H9 (cell line): ENCODE data around the gene PRPF18. TPM values are rescaled to one million over a fixed set of nuclear protein-coding genes. Genes with fewer than 3 reads are reported as not detected.

Experiments used
- DNase-seq: peaks from one replicate; pipeline ENCODE4 v3.0.0-alpha.2; 2017
- H2AFZ ChIP-seq: one replicate; pipeline ENCODE4 v1.6.1; 2013; ENCODE audit warnings: mild to moderate bottlenecking, low read length, control low read depth, moderate library complexity
- H2AK5ac ChIP-seq: 2 replicates; pipeline ENCODE4 v1.6.1; 2013; ENCODE audit warnings: low read length, control low read depth, mixed read lengths; ENCODE audit not compliant: insufficient read length
- H2BK120ac ChIP-seq: one replicate; pipeline ENCODE4 v1.6.1; 2013; ENCODE audit warnings: low read depth, mild to moderate bottlenecking, low read length, control low read depth, inconsistent platforms; ENCODE audit not compliant: poor library complexity, severe bottlenecking
- H2BK12ac ChIP-seq: 2 replicates; pipeline ENCODE4 v1.6.1; 2013; ENCODE audit warnings: low read length, control low read depth, mixed read lengths, low read depth; ENCODE audit not compliant: insufficient read length
- H2BK15ac ChIP-seq: 2 replicates; pipeline ENCODE4 v1.6.1; 2013; ENCODE audit warnings: low read depth, low read length, control low read depth
- H2BK20ac ChIP-seq: one replicate; pipeline ENCODE4 v1.6.1; 2013; ENCODE audit warnings: low read depth, mild to moderate bottlenecking, low read length, control low read depth, inconsistent platforms; ENCODE audit not compliant: poor library complexity, severe bottlenecking
- H2BK5ac ChIP-seq: 2 replicates; pipeline ENCODE4 v1.6.1; 2013; ENCODE audit warnings: low read length, control low read depth, mixed read lengths; ENCODE audit not compliant: insufficient read length
- H3K14ac ChIP-seq: 2 replicates; pipeline ENCODE4 v1.6.1; 2013; ENCODE audit warnings: low read length, control low read depth; ENCODE audit not compliant: insufficient read depth
- H3K18ac ChIP-seq: 2 replicates; pipeline ENCODE4 v1.6.1; 2013; ENCODE audit warnings: low read depth, mild to moderate bottlenecking, mixed read lengths, low read length, control low read depth; ENCODE audit not compliant: insufficient read length
- H3K23ac ChIP-seq: 2 replicates; pipeline ENCODE4 v1.6.1; 2013; ENCODE audit warnings: low read length, control low read depth, mixed read lengths, low read depth; ENCODE audit not compliant: insufficient read length
- H3K23me2 ChIP-seq: 2 replicates; pipeline ENCODE4 v1.6.1; 2013; ENCODE audit warnings: low read depth, mild to moderate bottlenecking, mixed read lengths, low read length, control low read depth; ENCODE audit not compliant: insufficient read length, poor library complexity, severe bottlenecking
- H3K27ac ChIP-seq: 2 replicates; pipeline ENCODE4 v1.5.1; 2013; ENCODE audit warnings: low read length, control low read depth, mixed read lengths, low read depth; ENCODE audit not compliant: insufficient read length
- H3K27me3 ChIP-seq: 2 replicates; pipeline ENCODE4 v1.6.1; 2013; ENCODE audit warnings: low read length, control low read depth, inconsistent platforms; ENCODE audit not compliant: insufficient read depth
- H3K4ac ChIP-seq: 2 replicates; pipeline ENCODE4 v1.6.1; 2013; ENCODE audit warnings: low read depth, mild to moderate bottlenecking, control low read depth, inconsistent platforms, low read length, moderate library complexity
- H3K4me1 ChIP-seq: 2 replicates; pipeline ENCODE4 v1.6.1; 2013; ENCODE audit warnings: low read length, control low read depth, inconsistent platforms; ENCODE audit not compliant: insufficient read depth
- H3K4me2 ChIP-seq: 2 replicates; pipeline ENCODE4 v1.6.1; 2013; ENCODE audit warnings: low read length, control low read depth, mixed read lengths; ENCODE audit not compliant: insufficient read length, insufficient read depth
- H3K56ac ChIP-seq: 2 replicates; pipeline ENCODE4 v1.6.1; 2013; ENCODE audit warnings: low read depth, mild to moderate bottlenecking, mixed read lengths, low read length, control low read depth; ENCODE audit not compliant: insufficient read length
- H3K79me1 ChIP-seq: 2 replicates; pipeline ENCODE4 v1.6.1; 2013; ENCODE audit warnings: low read depth, mild to moderate bottlenecking, moderate library complexity, low read length, control low read depth, inconsistent platforms; ENCODE audit not compliant: insufficient read depth, poor library complexity, severe bottlenecking
- H3K79me2 ChIP-seq: 2 replicates; pipeline ENCODE4 v1.6.1; 2013; ENCODE audit warnings: low read length, control low read depth, inconsistent platforms; ENCODE audit not compliant: insufficient read depth
- H3K9ac ChIP-seq: 2 replicates; pipeline ENCODE4 v1.6.1; 2013; ENCODE audit warnings: low read length, control low read depth, mixed read lengths; ENCODE audit not compliant: insufficient read length; ENCODE audit errors: extremely low read depth
- H3K9me3 ChIP-seq: one replicate; pipeline ENCODE4 v1.6.1; 2013; ENCODE audit warnings: low read depth, low read length, inconsistent platforms; ENCODE audit not compliant: control insufficient read depth
- H3T11ph ChIP-seq: one replicate; pipeline ENCODE4 v1.6.1; 2013; ENCODE audit warnings: mild to moderate bottlenecking, low read length, control low read depth, inconsistent platforms
- H4K20me1 ChIP-seq: one replicate; pipeline ENCODE4 v1.6.1; 2013; ENCODE audit not compliant: control insufficient read depth, insufficient read length, insufficient read depth
- H4K5ac ChIP-seq: 2 replicates; pipeline ENCODE4 v1.6.1; 2013; ENCODE audit warnings: low read depth, mild to moderate bottlenecking, mixed read lengths, low read length, control low read depth; ENCODE audit not compliant: insufficient read length
- H4K8ac ChIP-seq: replicated peaks from 2 replicates; pipeline ENCODE4 v1.6.1; 2013; ENCODE audit warnings: low read length, control low read depth, mixed read lengths, low read depth; ENCODE audit not compliant: insufficient read length
- H4K91ac ChIP-seq: 2 replicates; pipeline ENCODE4 v1.6.1; 2013; ENCODE audit warnings: low read depth, mild to moderate bottlenecking, moderate library complexity, mixed read lengths, low read length, control low read depth; ENCODE audit not compliant: insufficient read length
- H3K27ac Mint-ChIP-seq, 3 experiments: 2 replicates in 2 of 3; 3 replicates in 1 of 3; pipeline ENCODE4 v1.8.0; 2020 to 2021; ENCODE audit warnings: mixed read lengths in 3 of 3, mild to moderate bottlenecking in 1 of 3, moderate library complexity in 1 of 3
- H3K27me3 Mint-ChIP-seq: 2 replicates; pipeline ENCODE4 v1.8.0; 2021; ENCODE audit warnings: low read depth, mild to moderate bottlenecking, moderate library complexity, mixed read lengths
- H3K36me3 Mint-ChIP-seq, 3 experiments: 2 replicates in 2 of 3; 3 replicates in 1 of 3; pipeline ENCODE4 v1.8.0; 2020 to 2021; ENCODE audit warnings: low read depth in 3 of 3, mixed read lengths in 3 of 3; ENCODE audit not compliant: insufficient read depth in 1 of 3
- H3K4me1 Mint-ChIP-seq, 2 experiments: 2 replicates each; pipeline ENCODE4 v1.8.0; 2020; ENCODE audit warnings: mixed read lengths in 2 of 2
- H3K4me3 Mint-ChIP-seq, 2 experiments: 2 replicates in 1 of 2; 3 replicates in 1 of 2; pipeline ENCODE4 v1.8.0; 2020 to 2021; ENCODE audit warnings: mild to moderate bottlenecking in 2 of 2, mixed read lengths in 2 of 2, moderate library complexity in 1 of 2
- H3K9me3 Mint-ChIP-seq, 2 experiments: 2 replicates in 1 of 2; 3 replicates in 1 of 2; pipeline ENCODE4 v1.8.0; 2020; ENCODE audit warnings: mild to moderate bottlenecking in 2 of 2, mixed read lengths in 2 of 2, moderate library complexity in 1 of 2
- CTCF ChIP-seq: fragments of 200-600 bp; sonication (generic); conservative IDR thresholded peaks from 3 replicates; pipeline ENCODE4 v1.8.0; 2021; ENCODE audit warnings: antibody characterized with exemption, mild to moderate bottlenecking
- WGBS: extraction: QIAGEN DNeasy Blood & Tissue Kit; methylation state at CpG from one replicate; pipeline ENCODE4 v1.1.7; 2013; ENCODE audit warnings: missing lambda C conversion rate, low lambda C conversion rate, mixed read lengths; ENCODE audit not compliant: insufficient read length; ENCODE audit errors: extremely low coverage; 5-methylcytosine and 5-hydroxymethylcytosine counted together
- total RNA-seq: library from RNA; stranded (reverse); gene quantifications from 2 replicates; pipeline ENCODE4 v1.2.1, GENCODE V29; 2021

The PRPF18 gene
- total RNA-seq, 1 experiment from 2014 or later = 17.1 TPM

DNA sequence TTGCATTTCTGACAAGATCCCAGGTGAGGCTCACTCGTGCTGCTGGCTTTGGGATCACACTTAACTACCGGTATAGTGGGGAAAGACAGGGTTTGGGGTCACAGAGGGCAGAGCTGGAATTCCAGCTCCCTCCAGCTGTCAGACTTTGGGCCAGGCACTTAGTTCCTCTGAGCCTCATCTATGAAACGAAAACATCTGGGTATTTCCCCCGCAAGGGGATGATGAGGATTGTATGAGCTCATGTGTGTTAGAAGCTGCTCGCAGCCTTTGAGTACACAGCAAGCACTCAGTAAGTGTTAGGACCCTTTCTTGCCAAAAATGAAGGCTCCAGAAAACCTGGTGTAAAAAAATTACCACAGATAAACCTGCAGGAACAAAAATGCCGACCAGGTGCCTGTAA is 66.1 kb downstream of the PRPF18 start:
- no peak for DNase-seq
- Histone ChIP-seq H3K56ac (no peak overlapping the region), H3K27ac (no peak overlapping the region), H4K91ac (no peak overlapping the region), H3K9ac (no peak overlapping the region), H3K27me3 (no peaks in the 10 kb centered on the region), H3K79me2 (no peaks in the 10 kb centered on the region), H3K9me3 (no peaks in the 10 kb centered on the region), H4K5ac (no peak overlapping the region), H2AFZ (no peak overlapping the region), H2BK20ac (no peak overlapping the region), H3K23me2 (no peaks in the 10 kb centered on the region), H2AK5ac (no peak overlapping the region), H3K79me1 (no peaks in the 10 kb centered on the region), H2BK5ac (no peak overlapping the region), H3T11ph (no peak overlapping the region), H2BK12ac (no peak overlapping the region), H3K14ac (no peak overlapping the region), H2BK120ac (no peak overlapping the region), H3K23ac (no peak overlapping the region), H3K18ac (no peak overlapping the region), H3K4ac (no peak overlapping the region), H4K8ac (no peak overlapping the region), H3K4me1 (no peaks in the 10 kb centered on the region), H2BK15ac (no peak overlapping the region), H3K4me2 (no peak overlapping the region), H4K20me1 (no peaks in the 10 kb centered on the region)
- H3K4me1 Mint-ChIP-seq = peaks cover 0 to 7% of the 10 kb centered on the region in 2 experiments; a peak in 1 of 4 replicates
- no peak for TF ChIP-seq CTCF
- no CpG with 5 or more reads among the region's 6 CpGs for WGBS
- no peak overlapping the region for H3K4me3 Mint-ChIP-seq
- H3K36me3 Mint-ChIP-seq = peaks cover 19 to 33% (median 23%) of the 10 kb centered on the region in 3 experiments; a peak in 6 of 7 replicates
- H3K9me3 Mint-ChIP-seq = no peaks in the 10 kb centered on the region
- no peak overlapping the region for H3K27ac Mint-ChIP-seq
- no peaks in the 10 kb centered on the region for H3K27me3 Mint-ChIP-seq
